22Rv1 (cell line): ENCODE measurements around the gene NRGN.

Source experiments
- H3K27ac ChIP-seq: fragments of 450-650 bp; 2 replicates; pipeline ENCODE4 v1.5.1; 2017
- CTCF ChIP-seq: fragments of 450-650 bp; IDR thresholded peaks from 2 replicates; pipeline ENCODE4 v1.5.1; 2017; ENCODE audit warnings: mild to moderate bottlenecking
- ZFX ChIP-seq: fragments of 450-650 bp; IDR thresholded peaks from 2 replicates; pipeline ENCODE4 v1.6.1; 2017; ENCODE audit warnings: antibody characterized with exemption, borderline replicate concordance

The NRGN gene

GRCh38 chr11:124752471-124753102, 12.8 kb downstream of the NRGN start:
- H3K27ac ChIP-seq = no peak overlapping the region
- TF ChIP-seq ZFX = no peak
- no peak for TF ChIP-seq CTCF

GRCh38 chr11:124753205-124753604, 13.5 kb downstream of the NRGN start:
- TF ChIP-seq ZFX = no peak
- TF ChIP-seq CTCF = no peak
- H3K27ac ChIP-seq = no peak overlapping the region

GRCh38 chr11:124753624-124754023, 13.9 kb downstream of the NRGN start:
- TF ChIP-seq CTCF = no peak
- no peak for TF ChIP-seq ZFX
- no peak overlapping the region for H3K27ac ChIP-seq

DNA sequence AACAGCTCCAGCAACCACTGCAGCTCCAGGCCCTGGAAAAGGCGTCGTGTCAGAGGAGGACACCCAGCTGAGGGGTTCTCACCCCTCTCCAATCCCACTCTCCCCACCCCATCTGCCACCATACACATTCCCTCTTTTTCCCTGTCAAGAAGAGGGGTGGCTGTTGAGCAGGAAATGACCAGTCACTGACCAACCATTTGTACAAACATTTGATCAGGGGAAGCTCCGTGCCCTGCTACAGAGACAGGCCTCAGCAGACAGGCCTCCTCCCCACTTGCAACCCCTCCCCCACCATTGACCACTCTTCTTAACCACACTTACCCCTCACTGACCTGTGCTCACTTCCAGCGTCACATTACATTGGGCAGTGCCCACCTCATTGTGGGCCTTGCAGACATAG, 14.6 kb downstream of the NRGN start:
- no peak for TF ChIP-seq ZFX
- no peak for TF ChIP-seq CTCF

GRCh38 chr11:124754710-124755109, 15.0 kb downstream of the NRGN start:
- no peak overlapping the region for H3K27ac ChIP-seq
- TF ChIP-seq ZFX (no peak), CTCF (no peak)

More for the DNA sequence above, 14.6 kb downstream of the NRGN start:
- no peak overlapping the region for H3K27ac ChIP-seq

- TF ChIP-seq CTCF = no peak
- no peak for TF ChIP-seq ZFX
These were observed 16.5 kb downstream of the NRGN start for GRCh38 chr11:124756033-124756752.

DNA sequence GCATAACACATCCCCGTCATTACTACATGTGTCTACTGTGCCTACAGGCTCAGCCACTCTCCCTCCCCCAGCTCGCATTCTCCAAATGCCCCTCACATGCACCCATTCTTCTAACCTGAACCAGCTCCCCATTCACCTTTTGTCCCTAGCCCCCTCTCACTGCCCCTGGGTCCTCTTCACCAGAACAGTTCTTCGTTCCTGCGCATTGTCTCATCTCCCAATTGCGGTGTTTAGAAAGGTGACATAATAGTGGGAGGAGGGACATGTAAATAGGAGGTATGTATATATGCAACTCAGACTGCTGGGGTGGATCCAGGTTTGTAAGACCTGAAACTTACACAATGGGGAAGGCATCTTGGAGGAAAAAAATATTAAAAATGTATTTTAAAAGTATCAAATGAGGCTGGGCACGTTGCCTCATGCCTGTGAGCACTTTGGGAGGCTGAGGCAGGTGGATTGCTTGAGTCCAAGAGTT, 17.0 kb downstream of the NRGN start:
- H3K27ac ChIP-seq = no peak overlapping the region
- TF ChIP-seq ZFX (no peak), CTCF (no peak)

More at GRCh38 chr11:124756033-124756752, 16.5 kb downstream of the NRGN start:
- no peak overlapping the region for H3K27ac ChIP-seq
